Nucleus accumbens (tissue), 56 donors: ENCODE data around the gene ATP5F1E.
"Not testable (repeated sequence)": the region's sequence is repeated elsewhere in the genome, so short reads cannot be mapped to it uniquely, and the experiment has no call there.

ENCODE experiments used
- DNase-seq, 56 donors: peaks; one replicate each; lab custom pipeline; 2025; lab: John Stamatoyannopoulos, UW

The ATP5F1E gene

GRCh38 chr20:59044295-59044694 is 12.2 kb upstream of the ATP5F1E start:
- DNase-seq: no peak

DNA sequence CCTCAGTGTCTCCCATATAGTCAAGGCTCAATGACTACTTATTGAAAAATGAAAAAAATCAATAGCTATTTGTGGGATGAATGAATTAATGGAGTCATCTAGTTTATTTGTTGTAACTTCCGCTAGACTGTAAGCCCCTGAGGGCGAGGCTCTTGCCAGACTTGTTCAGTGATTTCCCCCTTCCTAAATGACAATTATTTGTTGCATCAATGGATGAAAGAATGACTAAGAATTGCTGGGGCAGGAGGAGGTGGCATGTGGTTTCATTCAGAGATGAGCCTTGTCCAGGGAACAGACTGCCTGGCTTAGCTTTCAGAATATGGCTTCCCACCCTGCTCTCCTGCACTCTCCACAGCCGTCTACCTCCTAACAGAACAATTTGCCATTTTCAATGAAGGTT is 11.6 kb upstream of the ATP5F1E start:
- no peak for DNase-seq

DNA sequence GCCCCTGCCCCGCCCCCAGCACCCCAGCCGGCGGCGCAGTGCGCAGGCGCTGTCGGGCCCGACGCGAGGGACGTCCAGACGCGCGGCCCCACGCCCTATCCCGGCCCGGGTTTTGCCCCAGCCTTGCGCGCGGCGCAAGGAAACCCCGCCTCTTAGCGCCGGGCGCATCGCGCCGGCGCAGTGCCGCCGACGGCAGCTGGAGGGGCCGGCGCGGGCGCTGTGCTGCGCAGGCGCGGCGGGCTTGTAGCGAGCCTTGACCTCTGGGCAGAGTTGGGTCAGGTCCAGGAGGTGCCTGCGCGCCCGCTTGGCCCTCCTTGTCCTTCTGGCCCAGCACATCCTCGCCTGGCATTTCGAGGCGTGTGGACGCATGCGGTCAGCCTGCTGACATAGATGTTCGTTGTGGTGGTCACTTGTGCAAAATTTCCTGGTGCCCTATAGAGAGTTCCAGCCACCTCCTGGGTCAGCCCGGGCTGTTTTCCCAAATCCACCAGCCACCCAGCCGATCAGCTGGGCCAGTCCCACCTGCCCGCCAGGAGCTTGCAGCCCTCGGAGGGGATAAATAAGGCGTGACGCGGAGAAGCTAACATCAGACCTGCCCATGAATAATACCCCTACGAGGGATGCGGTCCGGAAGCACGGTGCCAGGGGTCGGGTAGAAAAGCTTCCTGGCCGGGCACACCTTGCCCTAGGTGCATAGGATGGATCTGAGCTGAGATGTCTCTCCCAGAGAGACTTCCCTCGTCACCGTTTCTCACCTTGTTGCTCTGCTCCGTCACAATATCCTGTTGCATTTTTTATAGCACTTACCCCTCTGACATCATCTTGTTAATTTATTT is 10.9 kb upstream of the ATP5F1E start:
- DNase-seq: peak in 55 of 56 donors; percentile 34 to 94 (median 86)

- DNase-seq: peak in 3 of 56 donors; percentile 34 to 50 (median 50)
Measured at GRCh38 chr20:59042151-59042795, 10.1 kb upstream of the ATP5F1E start, which contains the start of gene PRELID3B. PRELID3B (minus strand) TSS chr20:59042786; CDS start chr20:59042730, 56 bp downstream.

DNA sequence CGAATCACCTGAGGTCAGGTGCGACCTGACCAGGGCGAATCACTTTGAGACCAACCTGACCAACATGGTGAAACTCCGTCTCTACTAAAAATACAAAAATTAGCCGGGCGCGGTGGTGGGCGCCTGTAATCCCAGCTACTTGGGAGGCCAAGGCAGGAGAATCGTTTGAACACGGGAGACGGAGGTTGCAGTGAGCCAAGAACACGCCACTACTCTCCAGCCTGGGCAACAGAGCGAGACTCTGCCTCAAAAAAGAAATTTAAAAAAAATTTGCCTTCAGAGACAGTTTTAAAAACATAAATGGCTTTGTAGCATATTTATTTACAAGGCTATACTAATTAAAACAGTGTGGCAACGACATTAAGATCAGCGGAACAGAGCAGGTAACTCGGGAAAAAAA is 9.4 kb upstream of the ATP5F1E start:
- DNase-seq: not testable (repeated sequence)

DNA sequence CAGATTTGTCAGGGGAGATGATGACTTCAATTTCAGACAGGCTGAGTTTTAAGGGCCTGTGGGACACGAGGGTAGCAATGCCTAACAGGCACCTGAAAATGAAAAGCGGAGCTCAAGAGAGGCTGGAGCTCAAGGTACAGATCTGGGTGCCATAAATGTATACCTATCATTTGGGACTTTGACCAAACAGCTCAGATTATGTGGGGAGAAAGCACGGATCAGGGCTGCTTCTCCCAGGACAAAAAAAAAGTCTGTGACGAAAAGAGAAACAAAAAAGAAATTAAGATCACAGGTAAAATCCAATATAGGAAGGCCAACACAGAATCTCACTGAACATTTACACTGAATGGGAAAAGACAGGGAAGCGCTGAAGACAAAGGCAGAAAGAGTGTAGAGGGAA is 8.5 kb upstream of the ATP5F1E start:
- DNase-seq: no peak

GRCh38 chr20:59039233-59039632 is 7.1 kb upstream of the ATP5F1E start:
- no peak for DNase-seq

DNA sequence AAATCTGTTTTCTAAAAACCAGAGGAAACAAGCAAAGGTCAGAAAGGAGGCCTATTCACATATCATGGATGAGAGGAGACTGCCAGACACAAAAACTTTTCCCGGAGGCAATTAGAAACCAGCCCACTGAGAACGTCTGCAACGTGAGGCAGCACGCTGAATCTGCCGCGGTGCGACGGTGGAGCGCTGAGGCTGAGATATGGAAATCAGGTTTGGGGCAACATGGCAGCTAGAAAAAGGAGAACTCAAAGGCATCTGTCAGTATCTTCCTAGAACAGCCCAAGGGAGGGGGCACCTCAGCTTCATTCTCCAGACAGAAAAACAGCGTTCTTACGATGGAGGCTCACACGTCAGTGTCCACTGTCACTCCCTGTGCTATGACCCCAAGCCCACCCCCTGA is 5.3 kb upstream of the ATP5F1E start:
- DNase-seq: no peak

GRCh38 chr20:59035381-59035780 is 3.2 kb upstream of the ATP5F1E start:
- no peak for DNase-seq

- DNase-seq: no peak
Measured at GRCh38 chr20:59033616-59034165, 1.6 kb upstream of the ATP5F1E start.

DNA sequence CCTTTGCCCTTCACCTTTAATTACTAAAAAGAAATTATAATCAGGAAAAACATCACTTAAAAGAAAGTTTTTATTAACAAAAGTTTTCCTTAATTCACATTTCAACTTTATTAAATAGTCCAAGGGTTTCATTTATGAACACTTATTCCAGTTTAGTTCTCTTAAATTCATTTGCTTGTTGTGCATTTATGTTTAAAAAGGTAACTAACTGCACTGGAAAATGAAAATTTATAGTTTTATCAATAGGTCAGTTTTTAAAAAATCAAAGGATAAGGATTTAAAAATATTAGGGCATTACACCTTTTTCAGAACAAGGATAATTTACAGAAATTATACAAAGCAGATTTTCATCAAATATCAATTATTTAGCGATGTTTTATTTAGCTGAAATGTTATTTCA is 958 bp upstream of the ATP5F1E start:
- no peak for DNase-seq

GRCh38 chr20:59032713-59033059 is 551 bp upstream of the ATP5F1E start:
- peak in 2 of 56 donors; percentile 52 to 53 for DNase-seq

- DNase-seq: peak in 1 of 56 donors; percentile 59
Measured at GRCh38 chr20:59031564-59032022, 542 bp downstream of the ATP5F1E start.

- no peak for DNase-seq
Measured at GRCh38 chr20:59030911-59031563, 1.1 kb downstream of the ATP5F1E start.

- DNase-seq: no peak
Measured at GRCh38 chr20:59028812-59029211, 3.3 kb downstream of the ATP5F1E start.

GRCh38 chr20:59027741-59028320 is 4.3 kb downstream of the ATP5F1E start:
- DNase-seq: no peak

DNA sequence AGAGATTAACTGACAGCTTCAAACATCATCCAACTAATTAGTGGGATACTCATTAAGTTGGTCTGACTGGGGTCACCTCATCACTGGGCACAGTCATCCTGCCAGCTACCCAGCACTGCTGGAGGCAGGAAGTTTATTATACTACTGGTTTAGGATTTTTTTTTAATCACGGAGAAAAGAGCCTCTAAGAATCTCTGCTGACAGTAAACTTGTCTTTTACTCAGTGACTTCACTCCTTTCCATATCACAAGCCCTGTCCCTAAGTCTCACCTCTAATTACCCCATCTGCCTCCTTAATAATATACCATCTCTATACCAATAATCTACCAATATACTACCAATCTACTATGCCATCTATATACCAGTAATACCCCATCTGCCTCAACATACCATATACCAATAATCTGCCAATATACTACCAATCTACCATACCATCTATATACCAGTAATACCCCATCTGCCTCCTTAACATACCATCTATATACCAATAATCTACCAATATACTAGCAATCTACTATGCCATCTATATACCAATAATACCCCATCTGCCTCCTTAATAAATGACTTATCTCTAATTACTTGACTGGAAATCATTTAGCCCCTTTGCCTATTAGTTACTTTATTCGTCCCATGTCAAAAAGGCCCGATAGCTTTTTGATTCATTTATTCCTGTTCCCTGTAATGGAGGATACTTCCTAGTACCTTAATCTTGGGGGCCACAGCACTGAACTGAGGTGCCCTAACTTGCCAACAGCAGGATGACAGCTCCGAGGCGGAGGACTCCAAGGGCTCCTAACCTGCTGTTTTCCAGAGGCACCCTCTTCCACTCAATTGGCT is 5.0 kb downstream of the ATP5F1E start:
- DNase-seq: no peak

DNA sequence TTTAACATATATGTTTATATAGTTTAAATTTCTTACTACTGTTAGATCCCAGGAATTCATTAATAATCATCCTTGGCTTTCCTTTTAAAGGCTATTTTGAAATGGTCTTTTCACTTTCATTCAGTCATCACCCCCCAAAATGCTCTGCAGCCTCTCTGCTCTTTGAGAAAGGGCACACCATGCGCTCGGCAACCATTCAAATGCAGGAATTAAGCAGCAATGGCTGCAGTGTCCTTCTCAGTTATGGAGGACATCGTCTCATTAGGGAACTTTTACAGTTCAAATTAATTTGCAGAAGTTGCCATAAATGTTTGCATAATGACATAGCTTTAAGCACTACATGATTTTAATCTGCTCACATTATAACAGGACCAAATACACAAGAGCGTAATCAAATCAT is 6.6 kb downstream of the ATP5F1E start:
- DNase-seq: no peak

DNA sequence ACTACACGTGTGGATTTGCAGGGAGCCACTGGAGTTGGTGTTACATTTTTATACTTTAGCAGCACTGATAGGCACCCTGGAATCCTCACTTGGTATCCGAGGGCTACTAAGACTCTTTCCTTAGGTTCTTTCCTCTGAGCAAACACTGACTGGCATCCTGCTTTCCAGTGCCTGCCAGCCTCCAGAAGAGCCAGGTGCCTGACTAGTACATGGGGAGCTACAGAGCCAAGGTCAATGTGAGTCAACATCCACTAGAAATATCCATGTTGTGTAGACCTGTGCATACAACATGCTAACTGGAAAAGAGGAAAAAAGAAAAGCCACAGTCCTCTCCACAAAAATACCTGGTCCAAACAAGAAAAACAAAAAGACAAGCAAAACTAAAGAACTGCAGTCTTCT is 7.0 kb downstream of the ATP5F1E start:
- no peak for DNase-seq

- no peak for DNase-seq
Measured at GRCh38 chr20:59024111-59024530, 8.0 kb downstream of the ATP5F1E start.
